Activated B cell treated with CpG ODN at 0.5 μM for 24 hours (primary cell): Measurements from ENCODE around the gene CADPS2. TPM values are rescaled to one million over a fixed set of nuclear protein-coding genes. Genes with fewer than 3 reads are reported as not detected.

ENCODE experiments used
- ATAC-seq: fragments of 200-7000 bp; cut with Tn5 transposase; one replicate; pipeline ENCODE4 v1.10.0; 2021; ENCODE audit warnings: low read depth, mild to moderate bottlenecking, moderate library complexity
- CTCF ChIA-PET: fragments of 350-600 bp; sonication (Branson Sonifier 250); formaldehyde crosslinking; loops from one replicate; lab custom pipeline; 2021; ENCODE audit warnings: antibody characterized with exemption; lab: Charles Lee
- POLR2A ChIA-PET: fragments of 350-600 bp; sonication (Branson Sonifier 250); formaldehyde crosslinking; loops from one replicate; lab custom pipeline; 2021; ENCODE audit warnings: antibody characterized with exemption; lab: Charles Lee
- DNase-seq: peaks from one replicate; pipeline ENCODE4 v3.0.0; 2022
- H3K27ac Mint-ChIP-seq: one replicate; pipeline ENCODE4 v1.8.0; 2020; ENCODE audit warnings: mixed read lengths
- H3K27me3 Mint-ChIP-seq: one replicate; pipeline ENCODE4 v1.8.0; 2021; ENCODE audit warnings: mixed read lengths
- H3K36me3 Mint-ChIP-seq: one replicate; pipeline ENCODE4 v1.8.0; 2021; ENCODE audit warnings: low read depth, mixed read lengths
- H3K4me1 Mint-ChIP-seq: one replicate; pipeline ENCODE4 v1.8.0; 2021; ENCODE audit warnings: mixed read lengths
- H3K4me3 Mint-ChIP-seq: one replicate; pipeline ENCODE4 v1.8.0; 2020; ENCODE audit warnings: mild to moderate bottlenecking, mixed read lengths
- H3K9me3 Mint-ChIP-seq: one replicate; pipeline ENCODE4 v1.8.0; 2020; ENCODE audit warnings: mixed read lengths
- CTCF ChIP-seq: fragments of 200-600 bp; IDR thresholded peaks from one replicate; pipeline ENCODE4 v1.8.0; 2022; ENCODE audit warnings: antibody characterized with exemption, mild to moderate bottlenecking
- intact Hi-C: fragments of 100-400 bp; cut with micrococcal nuclease; formaldehyde crosslinking; loops from one replicate; pipeline ENCODE4 v1.15.1; 2024
- total RNA-seq: library from RNA; stranded (reverse); gene quantifications from 2 replicates; pipeline ENCODE4 v1.2.3, GENCODE V29; 2022

Gene CADPS2
- total RNA-seq, 1 donor from 2014 or later: not detected

GRCh38 chr7:122616951-122617350 is 269.3 kb downstream of the CADPS2 start:
- Mint-ChIP-seq H3K27ac (no peak overlapping the region), H3K9me3 (peaks cover 2% of the 10 kb centered on the region)

GRCh38 chr7:122605929-122606328 is 280.3 kb downstream of the CADPS2 start:
- no peaks in the 10 kb centered on the region for H3K4me1 Mint-ChIP-seq
- DNase-seq: no peak
- H3K27ac Mint-ChIP-seq: no peak overlapping the region
- H3K9me3 Mint-ChIP-seq: peaks cover 3% of the 10 kb centered on the region
- ChIA-PET CTCF (no interaction called here), POLR2A (no interaction called here)
- no peak for TF ChIP-seq CTCF
- H3K27me3 Mint-ChIP-seq: no peaks in the 10 kb centered on the region
- no peak overlapping the region for H3K4me3 Mint-ChIP-seq
- intact Hi-C loops: no loop called here
- ATAC-seq: no peak
- no peaks in the 10 kb centered on the region for H3K36me3 Mint-ChIP-seq

More at GRCh38 chr7:122616951-122617350, 269.3 kb downstream of the CADPS2 start:
- Mint-ChIP-seq H3K27me3 (no peaks in the 10 kb centered on the region), H3K36me3 (no peaks in the 10 kb centered on the region), H3K4me1 (no peaks in the 10 kb centered on the region), H3K4me3 (no peak overlapping the region)
- CTCF ChIA-PET: no interaction called here
- POLR2A ChIA-PET: no interaction called here
- ATAC-seq (no peak), DNase-seq (no peak)
- TF ChIP-seq CTCF: no peak
- intact Hi-C loops: no loop called here

DNA sequence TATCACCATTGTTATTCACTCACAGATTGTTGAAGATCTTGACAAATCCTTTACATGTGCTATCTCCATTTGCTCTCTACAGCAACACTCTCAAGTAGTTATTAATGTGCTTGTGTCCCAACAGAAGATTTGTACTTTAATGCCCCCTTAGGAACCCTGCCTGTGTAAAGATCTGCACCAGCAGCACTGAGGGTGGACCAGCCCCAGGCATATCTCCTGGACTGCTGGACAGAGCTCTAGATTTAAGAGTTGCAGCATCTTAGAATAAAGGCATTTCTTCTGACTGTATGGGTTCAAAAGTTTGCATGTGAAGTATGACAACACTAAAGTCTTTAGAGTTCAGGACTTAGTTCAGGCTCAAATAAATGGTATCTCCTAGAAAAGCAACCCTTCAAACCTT is 282.0 kb downstream of the CADPS2 start:
- ChIA-PET CTCF (no interaction called here), POLR2A (no interaction called here)
- Mint-ChIP-seq H3K27ac (no peak overlapping the region), H3K9me3 (peaks cover 3% of the 10 kb centered on the region), H3K27me3 (no peaks in the 10 kb centered on the region), H3K4me3 (no peak overlapping the region), H3K4me1 (no peaks in the 10 kb centered on the region), H3K36me3 (no peaks in the 10 kb centered on the region)
- DNase-seq (no peak), ATAC-seq (no peak)
- intact Hi-C loops: no loop called here
- TF ChIP-seq CTCF: no peak

GRCh38 chr7:122602800-122603199 is 283.5 kb downstream of the CADPS2 start:
- H3K27ac Mint-ChIP-seq: no peak overlapping the region
- intact Hi-C loops: no loop called here

DNA sequence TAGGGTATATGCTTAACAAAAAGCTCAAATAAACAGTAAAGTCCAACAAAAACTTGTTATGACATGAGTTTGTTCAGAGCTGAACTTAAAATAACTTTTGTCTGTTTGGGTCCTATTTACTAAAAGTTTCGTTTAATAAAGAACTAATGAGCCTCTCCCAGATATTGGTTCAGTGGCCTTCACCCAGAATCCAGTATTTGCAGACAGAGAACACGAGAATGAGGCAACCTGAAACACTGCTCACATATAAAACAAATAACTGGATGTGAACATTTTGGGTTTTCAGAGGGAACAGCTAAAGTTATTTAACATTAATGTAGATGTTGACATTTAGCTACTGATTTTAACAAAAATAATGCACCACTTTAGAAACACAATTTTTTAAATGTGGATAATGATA is 285.6 kb downstream of the CADPS2 start:
- Mint-ChIP-seq H3K4me1 (no peaks in the 10 kb centered on the region), H3K27ac (no peak overlapping the region), H3K27me3 (no peaks in the 10 kb centered on the region), H3K4me3 (no peak overlapping the region), H3K9me3 (peaks cover 3% of the 10 kb centered on the region), H3K36me3 (no peaks in the 10 kb centered on the region)
- CTCF ChIA-PET: no interaction called here
- DNase-seq (no peak), ATAC-seq (no peak)
- POLR2A ChIA-PET: no interaction called here
- intact Hi-C loops: no loop called here
- no peak for TF ChIP-seq CTCF

More at GRCh38 chr7:122602800-122603199, 283.5 kb downstream of the CADPS2 start:
- Mint-ChIP-seq H3K4me3 (no peak overlapping the region), H3K9me3 (peaks cover 3% of the 10 kb centered on the region), H3K36me3 (no peaks in the 10 kb centered on the region), H3K27me3 (no peaks in the 10 kb centered on the region), H3K4me1 (no peaks in the 10 kb centered on the region)
- ChIA-PET CTCF (no interaction called here), POLR2A (no interaction called here)
- DNase-seq (no peak), ATAC-seq (no peak)
- TF ChIP-seq CTCF: no peak
